GM19397 (cell line): Measurements from ENCODE around the gene DPM1.
A peak's percentile ranks its signal among the peaks of the same experiment; 100 is the strongest.

Experiments used
- ATAC-seq: cut with Tn5 transposase; IDR thresholded peaks from one replicate; pipeline ENCODE4 v1.9.1; 2021; ENCODE audit warnings: mild to moderate bottlenecking, moderate library complexity; ENCODE audit not compliant: unreplicated experiment

The DPM1 gene

DNA sequence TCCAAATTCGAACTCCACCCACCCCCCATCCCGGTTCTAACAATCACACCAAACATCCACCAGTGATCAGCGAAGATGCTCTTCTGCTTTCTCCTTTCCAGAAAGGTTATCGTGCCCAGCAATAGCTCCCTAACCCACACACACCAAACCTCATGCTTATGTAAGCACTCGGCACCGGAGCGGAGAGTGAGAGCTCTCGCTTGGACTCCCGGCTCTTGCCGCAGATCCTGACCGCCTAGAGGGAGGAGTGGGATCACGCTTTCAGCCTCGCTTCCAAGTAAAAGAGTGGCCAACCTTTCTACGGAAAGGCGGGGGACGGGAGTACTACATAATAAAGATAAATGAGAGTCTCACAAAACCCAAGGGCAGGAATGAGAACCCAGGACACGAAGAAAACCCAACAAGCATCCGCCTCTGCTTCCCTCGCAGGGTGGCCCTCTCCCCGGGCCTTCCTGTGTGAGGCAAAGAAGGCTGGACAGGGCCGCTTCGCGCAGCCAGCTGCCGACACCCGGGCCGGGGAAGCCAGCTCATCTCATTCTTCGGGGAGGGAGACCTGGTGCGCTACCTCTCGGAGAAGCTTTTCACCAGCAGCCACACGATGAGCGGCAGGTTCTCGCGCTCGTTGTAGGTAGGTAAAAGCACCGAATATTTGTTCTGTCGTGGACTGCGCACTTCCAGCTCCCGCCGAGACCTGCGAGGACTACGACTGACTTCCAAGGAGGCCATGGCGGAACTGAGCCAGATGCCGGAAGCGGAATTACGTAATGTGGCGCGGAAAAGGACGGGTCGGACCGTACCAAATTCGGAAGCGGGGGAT lies at the start of gene DPM1:
Gene DPM1, minus strand, starts transcription at position 735 of the 817 bp plus-strand sequence. Its CDS starts 9 bp downstream, at position 726.
- ATAC-seq = peak; percentile 78

DNA sequence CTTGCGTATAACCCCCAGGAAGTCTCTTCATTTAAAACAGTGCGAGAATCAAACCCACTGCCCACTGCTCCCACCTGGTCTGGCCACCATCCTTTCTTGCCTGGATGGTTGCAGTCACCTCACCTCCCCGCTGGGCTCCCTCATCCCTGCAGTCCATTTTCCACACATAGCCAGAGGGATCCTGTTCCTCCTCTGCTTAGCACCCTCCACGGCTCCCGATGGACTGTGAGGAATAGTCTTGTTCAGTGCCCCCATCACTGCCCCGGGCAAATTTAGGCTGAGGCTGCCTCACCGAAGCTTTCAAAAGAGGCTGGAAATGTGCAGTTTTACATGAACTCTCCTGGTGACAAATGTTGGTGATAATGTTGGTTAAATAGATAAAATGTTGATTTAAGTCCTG lies 46.9 kb upstream of the DPM1 start:
- ATAC-seq = no peak

DNA sequence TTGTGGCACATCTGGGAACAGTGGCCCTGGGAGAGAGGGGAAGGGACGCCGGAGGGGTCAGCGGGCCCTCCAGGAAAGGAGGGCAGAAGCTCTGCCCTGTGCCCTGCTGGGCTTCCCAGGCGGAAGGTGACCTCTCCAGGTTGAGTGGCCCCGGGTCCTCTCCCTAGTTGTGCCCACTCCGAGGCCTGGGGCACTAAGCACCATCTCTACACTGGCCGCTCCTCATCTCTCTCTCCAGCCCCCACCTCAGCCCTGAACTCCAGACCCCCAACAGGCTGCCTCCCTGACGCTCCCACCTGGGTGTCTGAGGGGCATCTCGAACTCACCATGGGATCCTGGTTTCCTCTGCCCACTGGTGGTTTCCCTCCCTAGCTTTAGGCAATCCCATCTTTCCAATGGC lies 46.4 kb upstream of the DPM1 start:
- ATAC-seq = no peak

DNA sequence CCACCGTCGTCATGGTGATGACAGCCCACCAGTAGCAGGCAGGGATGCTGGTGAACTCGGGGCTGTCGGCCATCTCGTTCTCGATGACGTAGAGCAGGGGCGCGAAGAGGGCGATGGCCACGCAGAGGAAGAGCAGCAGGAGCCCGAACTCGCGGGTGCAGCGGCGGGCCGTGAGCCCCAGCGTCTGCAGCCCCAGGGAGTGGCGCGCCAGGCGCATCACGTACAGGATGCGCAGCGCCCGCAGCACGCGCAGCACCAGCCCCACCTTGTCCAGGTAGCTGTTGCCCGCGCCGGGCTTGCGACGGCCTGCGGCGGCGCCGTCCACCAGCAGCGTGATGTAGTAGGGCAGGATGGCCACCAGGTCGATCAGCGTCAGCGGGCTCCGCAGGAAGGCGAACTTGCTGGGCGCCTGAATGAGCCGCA lies 46.0 kb upstream of the DPM1 start:
- ATAC-seq = no peak

- ATAC-seq = no peak
These were observed 45.4 kb upstream of the DPM1 start for GRCh38 chr20:51003753-51004152.

- ATAC-seq = no peak
These were observed 44.3 kb upstream of the DPM1 start for GRCh38 chr20:51002633-51003032.

- ATAC-seq = no peak
These were observed 43.3 kb upstream of the DPM1 start for GRCh38 chr20:51001430-51002265.

- ATAC-seq = no peak
These were observed 41.0 kb upstream of the DPM1 start for GRCh38 chr20:50999355-50999754.

GRCh38 chr20:50996901-50997865 lies 38.9 kb upstream of the DPM1 start:
- ATAC-seq = no peak

DNA sequence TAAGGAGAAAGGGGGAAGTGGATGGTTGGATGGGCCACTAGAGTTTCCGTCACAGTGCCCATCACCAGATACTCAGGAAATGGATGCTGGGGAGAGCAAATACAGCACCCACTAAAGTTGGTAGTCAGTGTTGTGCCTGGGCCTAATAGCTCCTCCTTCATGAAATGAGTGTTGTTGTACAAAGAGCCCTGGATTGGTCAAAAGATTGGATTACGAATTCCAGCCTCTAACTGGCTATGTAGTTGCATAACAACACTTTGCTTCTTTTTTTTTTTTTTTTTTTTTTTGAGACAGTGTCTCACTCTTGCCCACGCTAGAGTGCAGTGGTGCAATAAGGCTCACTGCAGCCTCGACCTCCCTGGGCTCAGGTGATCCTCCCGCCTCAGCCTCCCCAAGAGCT lies 37.2 kb upstream of the DPM1 start:
- no peak for ATAC-seq

DNA sequence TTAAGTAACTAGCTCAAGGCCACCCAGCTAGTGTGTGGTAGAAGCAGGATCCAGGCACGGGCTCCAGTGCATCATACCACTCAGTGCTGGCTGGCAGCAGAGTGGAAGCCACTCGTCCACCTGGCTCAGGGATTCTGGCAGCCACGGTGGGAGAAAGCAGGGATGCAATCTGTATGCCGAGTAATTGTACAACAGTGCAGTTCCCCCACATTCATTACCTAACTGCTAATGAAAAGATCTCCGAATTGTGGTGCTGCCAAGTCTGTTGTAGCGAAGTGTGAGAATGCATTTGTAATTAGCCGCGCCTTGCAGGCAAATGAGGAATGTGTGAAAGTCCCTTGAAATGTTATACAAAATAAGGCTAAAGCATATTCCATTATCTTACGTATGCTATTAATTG lies 35.5 kb upstream of the DPM1 start:
- ATAC-seq = no peak

GRCh38 chr20:50992733-50993457 lies 34.6 kb upstream of the DPM1 start:
- ATAC-seq = no peak

DNA sequence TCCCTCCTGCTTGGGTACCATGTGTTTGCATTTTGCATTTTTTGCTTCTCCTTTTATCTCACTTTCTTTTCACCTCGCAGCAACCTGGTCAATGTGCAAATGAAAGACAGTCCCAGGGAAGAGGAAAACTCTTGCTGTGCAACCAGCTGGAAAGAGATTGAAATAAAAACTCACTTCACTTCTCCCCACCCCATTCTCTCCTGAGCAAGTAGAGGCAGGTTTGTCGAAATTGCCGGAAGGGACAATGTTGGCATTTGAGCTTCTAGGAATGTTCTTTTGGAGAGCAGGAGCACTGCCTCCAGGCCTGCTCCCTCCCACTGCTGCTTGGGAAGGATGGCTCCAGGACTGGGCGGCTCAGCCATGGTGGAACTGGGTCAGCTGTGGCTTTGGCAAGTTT lies 34.0 kb upstream of the DPM1 start:
- no peak for ATAC-seq

DNA sequence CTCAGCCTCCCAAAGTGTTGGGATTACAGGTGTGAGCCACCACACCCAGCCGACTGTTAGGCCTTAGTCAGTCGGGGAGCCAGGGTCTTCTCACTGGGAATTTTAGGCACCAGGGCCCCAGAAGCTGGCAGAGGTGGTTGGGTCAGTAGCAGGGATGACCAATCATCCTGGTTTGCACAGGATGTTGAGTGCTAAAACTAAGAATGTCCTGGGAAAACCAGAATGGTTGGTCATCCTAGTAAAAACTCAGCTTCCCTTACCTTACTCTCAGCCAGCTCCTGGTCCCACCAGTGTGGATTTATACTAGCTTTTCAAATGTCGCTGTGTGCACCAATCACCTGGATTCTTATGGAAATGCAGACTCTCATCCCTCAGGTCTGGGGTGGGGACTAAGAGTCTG lies 32.7 kb upstream of the DPM1 start:
- no peak for ATAC-seq

DNA sequence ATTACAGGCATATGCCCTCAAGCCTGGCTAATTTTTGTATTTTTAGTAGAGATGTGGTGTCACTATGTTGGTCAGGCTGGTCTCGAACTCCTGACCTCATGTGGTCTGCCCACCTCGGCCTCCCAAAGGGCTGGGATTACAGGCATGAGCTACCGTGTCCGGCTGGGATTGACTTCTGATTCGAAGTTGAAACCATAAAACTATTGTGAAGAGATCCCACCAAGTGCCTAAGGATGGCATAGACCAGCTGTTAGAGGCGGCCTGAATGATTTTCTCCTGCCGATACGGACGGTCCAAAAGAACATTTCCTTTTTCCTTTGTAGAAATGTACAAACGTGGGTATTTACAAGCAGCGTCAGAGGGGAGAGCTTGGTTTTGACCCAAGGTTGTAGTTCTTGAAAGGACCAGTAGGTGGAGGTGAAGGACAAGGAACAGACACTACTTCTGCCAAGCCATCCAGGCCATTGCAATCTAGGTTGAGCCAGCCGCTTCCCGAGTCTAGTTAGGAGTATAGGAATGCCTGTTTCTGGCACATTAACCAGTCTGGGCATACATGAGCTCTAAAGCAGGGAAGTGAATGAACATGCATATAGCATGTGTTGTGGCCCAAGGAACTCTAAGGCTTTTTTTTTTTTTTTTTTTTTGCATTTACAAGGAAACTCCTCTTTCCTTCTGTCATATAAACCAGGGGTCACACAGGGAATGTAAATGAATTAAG lies 29.3 kb upstream of the DPM1 start:
- no peak for ATAC-seq

DNA sequence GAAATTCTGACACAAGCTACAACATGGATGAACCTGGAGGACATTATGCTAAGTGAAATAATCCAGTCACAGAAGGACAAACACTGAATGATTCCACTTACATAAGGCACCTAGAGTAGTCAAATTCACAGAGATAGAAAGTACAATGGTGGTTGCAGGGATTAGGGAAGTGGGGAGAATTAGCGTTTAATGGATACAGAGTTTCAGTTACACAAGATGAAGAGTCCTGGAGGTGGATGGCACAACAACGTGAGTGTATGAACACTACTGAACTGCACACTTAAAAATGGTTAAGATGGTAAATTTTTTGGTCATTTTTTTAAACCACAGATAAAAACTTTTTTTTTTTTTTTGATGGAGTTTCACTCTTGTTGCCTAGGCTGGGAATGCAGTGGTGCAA lies 25.0 kb upstream of the DPM1 start:
- no peak for ATAC-seq

DNA sequence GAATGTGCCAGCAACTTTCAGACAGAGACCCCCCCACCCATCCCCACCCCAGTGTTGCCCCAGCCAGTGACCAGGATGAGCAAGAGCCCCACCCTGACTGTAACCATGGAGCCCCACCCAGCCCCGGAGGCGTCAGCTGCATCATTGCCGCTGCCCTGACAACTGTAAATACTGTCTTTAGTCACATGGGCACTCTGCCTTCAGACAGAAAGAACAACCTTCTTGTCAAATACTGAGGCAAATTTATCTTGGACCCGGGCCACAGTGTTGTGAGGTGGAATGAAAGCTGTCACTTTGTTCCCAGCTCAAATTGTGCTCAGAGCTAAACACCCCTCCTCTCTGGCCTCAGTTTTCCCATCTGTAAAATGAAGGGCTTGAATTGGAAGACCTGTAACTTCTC lies 24.0 kb upstream of the DPM1 start:
- ATAC-seq = no peak

- ATAC-seq = no peak
These were observed 23.3 kb upstream of the DPM1 start for GRCh38 chr20:50981714-50982048.

DNA sequence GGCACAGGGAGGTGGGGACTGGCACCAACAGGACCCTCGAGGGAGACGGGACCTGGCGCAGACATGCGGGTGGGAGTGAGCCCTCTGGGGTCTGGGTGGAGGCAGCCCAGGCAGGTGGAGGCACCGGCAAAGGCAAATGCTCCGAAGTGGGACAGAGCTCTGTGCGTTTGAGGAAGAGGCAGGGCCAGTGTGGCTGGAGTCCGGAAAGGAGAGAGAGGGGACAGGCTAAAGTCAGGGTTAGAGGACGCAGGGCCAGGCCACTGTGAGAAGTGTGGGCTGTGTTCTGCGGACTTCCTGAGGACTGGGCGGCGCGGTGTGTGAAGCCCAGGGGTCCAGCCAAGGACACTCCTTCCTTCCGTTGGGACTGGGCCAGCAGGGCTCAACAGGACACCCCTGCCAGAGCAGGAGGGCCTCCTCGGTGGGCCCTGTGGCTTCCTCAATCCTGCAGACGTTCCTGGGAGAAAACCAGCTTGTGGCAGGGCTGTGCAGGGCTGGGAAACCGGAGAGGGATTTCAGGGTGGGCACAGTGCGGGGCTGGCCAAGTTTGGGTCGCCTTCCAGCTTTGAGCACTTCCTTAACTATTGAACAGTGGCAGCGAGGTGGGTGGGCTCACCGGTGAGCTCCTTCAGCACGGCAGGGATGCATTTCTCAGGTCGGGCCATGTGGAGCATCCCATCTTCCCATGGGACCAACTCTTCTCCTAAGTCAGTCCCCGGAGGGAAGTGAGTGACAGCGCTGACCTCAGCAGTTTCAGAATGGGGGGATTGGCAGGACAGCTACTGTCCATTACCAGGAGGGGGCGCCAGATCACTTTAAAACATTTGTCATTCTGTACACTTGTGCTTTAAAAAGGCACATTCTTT lies 22.8 kb upstream of the DPM1 start:
- no peak for ATAC-seq
